Activated gamma-delta T cell (primary cell): Measurements from ENCODE around the gene ADGRD1.

Source experiments
- DNase-seq: peaks from one replicate; lab custom pipeline; 2025; lab: John Stamatoyannopoulos, UW

Gene ADGRD1

GRCh38 chr12:131043401-131043871, 89.7 kb downstream of the ADGRD1 start:
- DNase-seq, result no peak

- no peak for DNase-seq
These were observed 90.4 kb downstream of the ADGRD1 start for GRCh38 chr12:131044136-131044535.

- DNase-seq, result no peak
These were observed 91.2 kb downstream of the ADGRD1 start for GRCh38 chr12:131044760-131045381.

GRCh38 chr12:131045705-131046460, 92.2 kb downstream of the ADGRD1 start:
- no peak for DNase-seq

- no peak for DNase-seq
These were observed 93.4 kb downstream of the ADGRD1 start for GRCh38 chr12:131046813-131047788.

- DNase-seq, result no peak
These were observed 94.3 kb downstream of the ADGRD1 start for GRCh38 chr12:131047789-131048610.

- DNase-seq, result no peak
These were observed 94.9 kb downstream of the ADGRD1 start for GRCh38 chr12:131048611-131048990.

GRCh38 chr12:131049002-131049401, 95.3 kb downstream of the ADGRD1 start:
- no peak for DNase-seq

GRCh38 chr12:131049549-131050339, 96.0 kb downstream of the ADGRD1 start:
- DNase-seq, result no peak

- DNase-seq, result no peak
These were observed 96.9 kb downstream of the ADGRD1 start for GRCh38 chr12:131050463-131051154.

GRCh38 chr12:131051155-131051473, 97.4 kb downstream of the ADGRD1 start:
- DNase-seq, result no peak

- no peak for DNase-seq
These were observed 98.5 kb downstream of the ADGRD1 start for GRCh38 chr12:131052063-131052781.

- no peak for DNase-seq
These were observed 99.2 kb downstream of the ADGRD1 start for GRCh38 chr12:131052929-131053328.

- no peak for DNase-seq
These were observed 99.9 kb downstream of the ADGRD1 start for GRCh38 chr12:131053567-131053966.

GRCh38 chr12:131054345-131055092, 100.8 kb downstream of the ADGRD1 start:
- DNase-seq, result no peak

GRCh38 chr12:131055093-131055465, 101.4 kb downstream of the ADGRD1 start:
- DNase-seq, result no peak

- no peak for DNase-seq
These were observed 102.0 kb downstream of the ADGRD1 start for GRCh38 chr12:131055596-131056233.

- no peak for DNase-seq
These were observed 102.9 kb downstream of the ADGRD1 start for GRCh38 chr12:131056626-131057025.
